ENCODE results near the gene HNRNPUL2. TPM values are rescaled to one million over a fixed set of nuclear protein-coding genes. Genes with fewer than 3 reads are reported as not detected.

Gene HNRNPUL2
- polyA plus RNA-seq, 1 of the 3 experiments (the other 2 are of a cell fraction): 33.5 TPM

GRCh38 chr11:62708793-62709192 is 18.5 kb downstream of the HNRNPUL2 start:
- Histone ChIP-seq H3K27me3 (ENCODE audit: insufficient read depth) (no peaks in the 10 kb centered on the region), H3K9me2 (no peaks in the 10 kb centered on the region), H3K79me2 (ENCODE audit: insufficient read depth) (peaks cover 12% of the 10 kb centered on the region; the same call in 1 of the 2 replicates), H3F3A (replicated peaks; ENCODE audit: insufficient read depth) (peaks cover 50% of the 10 kb centered on the region), H3K4me3 (ENCODE audit: low read depth in 2 of 2, low read length in 1 of 2) (peak overlapping the region; percentile 48 to 59), H2AFZ (ENCODE audit: low read depth) (0 out of 2 replicates have a peak overlapping the region, but pooled peaks have one; percentile 13), H3K4me1 (ENCODE audit: control insufficient read depth in 1 of 2, insufficient read depth in 2 of 2, low read depth in 1 of 2, low read length in 1 of 2) (peaks cover 22 to 45% of the 10 kb centered on the region in 2 experiments; a peak in 3 of 4 replicates), H3K9me3 (no peaks in the 10 kb centered on the region), H3K4me2 (peak overlapping the region; percentile 81), H3K36me3 (replicated peaks in 1 of 2; ENCODE audit: control insufficient read depth in 1 of 2, insufficient read depth in 2 of 2, low read length in 1 of 2) (peaks cover 31 to 36% of the 10 kb centered on the region in 2 experiments), H3K27ac (ENCODE audit: low read depth in 2 of 2, low read length in 1 of 2) (peak overlapping the region; percentile 85 to 87), H3K9ac (peak overlapping the region; percentile 70), H4K20me1 (ENCODE audit: insufficient read depth) (no peaks in the 10 kb centered on the region)
- ChIA-PET CTCF (interaction anchor here (0.6 to 6.6 kb wide), 5 partner anchors 14 to 176 kb away, joined by 3 to 48 read pairs (median 3); partner anchors contain the start of gene HNRNPUL2), POLR2A (interaction anchor here (0.6 to 4.0 kb wide), 10 partner anchors 17 to 181 kb away, joined by 3 to 24 read pairs (median 4); partner anchors contain the start of genes C11orf98, CSKMT, HNRNPUL2 and LBHD1)
- DNase-seq: no peak
- TF ChIP-seq TEAD4 (IDR thresholded peaks at IDR 0.05; ENCODE audit: borderline replicate concordance, insufficient read depth): no peak
- no peak for TF ChIP-seq USF1 (IDR thresholded peaks at IDR 0.05; ENCODE audit: borderline replicate concordance, low read depth)
- no peak for TF ChIP-seq SIN3A (IDR thresholded peaks at IDR 0.05; ENCODE audit: borderline replicate concordance, low read depth, low read length)
- no peak for TF ChIP-seq NFIC (IDR thresholded peaks at IDR 0.05; ENCODE audit: borderline replicate concordance)
- TF ChIP-seq MXI1 (IDR thresholded peaks at IDR 0.05; ENCODE audit: low read depth, low read length): no peak
- 54% methylated on average over 7 of the region's 7 CpGs for WGBS (ENCODE audit: low lambda C conversion rate)

GRCh38 chr11:62708392-62708791 is 18.9 kb downstream of the HNRNPUL2 start:
- peak overlapping the region in 1 of 2 experiments; percentile 48; a peak in 2 of 4 replicates for H3K4me3 ChIP-seq (ENCODE audit: low read depth in 2 of 2, low read length in 1 of 2)
- WGBS (ENCODE audit: low lambda C conversion rate): 95% methylated on average over 5 of the region's 5 CpGs

More at GRCh38 chr11:62708392-62708791, 18.9 kb downstream of the HNRNPUL2 start:
- no peaks in the 10 kb centered on the region for H3K9me2 ChIP-seq
- H3K27ac ChIP-seq (ENCODE audit: low read depth in 2 of 2, low read length in 1 of 2): peak overlapping the region; percentile 85 to 87; a peak in 2 of 4 replicates
- peaks cover 12% of the 10 kb centered on the region; the same call in 1 of the 2 replicates for H3K79me2 ChIP-seq (ENCODE audit: insufficient read depth)
- H3K9me3 ChIP-seq: no peaks in the 10 kb centered on the region
- H3F3A ChIP-seq (replicated peaks; ENCODE audit: insufficient read depth): peaks cover 49% of the 10 kb centered on the region
- H3K4me1 ChIP-seq (ENCODE audit: control insufficient read depth in 1 of 2, insufficient read depth in 2 of 2, low read depth in 1 of 2, low read length in 1 of 2): peaks cover 22 to 45% of the 10 kb centered on the region in 2 experiments; a peak in 3 of 4 replicates
- peaks cover 28 to 32% of the 10 kb centered on the region in 2 experiments for H3K36me3 ChIP-seq (replicated peaks in 1 of 2; ENCODE audit: control insufficient read depth in 1 of 2, insufficient read depth in 2 of 2, low read length in 1 of 2)
- no peak for TF ChIP-seq MAX (IDR thresholded peaks at IDR 0.05; ENCODE audit: low read depth)
- TF ChIP-seq IRF3 (IDR thresholded peaks at IDR 0.05; ENCODE audit: low read depth, low read length): no peak
- TF ChIP-seq GABPA (IDR thresholded peaks at IDR 0.05; ENCODE audit: low read depth): no peak
- no peak for TF ChIP-seq MXI1 (IDR thresholded peaks at IDR 0.05; ENCODE audit: low read depth, low read length)
- TF ChIP-seq TAF1 (IDR thresholded peaks at IDR 0.05; ENCODE audit: borderline replicate concordance, low read depth, low read length): no peak
- no peak for TF ChIP-seq MEF2A (IDR thresholded peaks at IDR 0.05; ENCODE audit: borderline replicate concordance, low read depth)
- TF ChIP-seq FOXJ3 (CRISPR knock-in tag; IDR thresholded peaks at IDR 0.05): no peak
- CTCF ChIA-PET: interaction anchor here (0.6 to 6.6 kb wide), 6 partner anchors 14 to 176 kb away, joined by 3 to 48 read pairs (median 3); partner anchors contain the start of gene HNRNPUL2
- H3K27me3 ChIP-seq (ENCODE audit: insufficient read depth): no peaks in the 10 kb centered on the region
- DNase-seq: no peak
- POLR2A ChIA-PET: interaction anchor here (0.5 to 4.0 kb wide), 7 partner anchors 17 to 131 kb away, joined by 3 to 24 read pairs (median 5); partner anchors contain the start of genes C11orf98, CSKMT, HNRNPUL2 and LBHD1
- no peak overlapping the region for H3K9ac ChIP-seq
- H2AFZ ChIP-seq (ENCODE audit: low read depth): no peak overlapping the region
- H3K4me2 ChIP-seq: peak overlapping the region; percentile 81
- no peaks in the 10 kb centered on the region for H4K20me1 ChIP-seq (ENCODE audit: insufficient read depth)

Data from SK-N-SH (cell line).